KMS-11 (cell line): ENCODE measurements around the gene RNF26.

Source experiments
- H2AFZ ChIP-seq: fragments of 200-600 bp; sonication (generic); 2 replicates; pipeline ENCODE4 v1.6.1; 2016; ENCODE audit warnings: antibody characterized with exemption, mixed run types, low read depth
- H3K27ac ChIP-seq: fragments of 200-600 bp; sonication (generic); 2 replicates; pipeline ENCODE4 v1.6.1; 2016; ENCODE audit warnings: mild to moderate bottlenecking, mixed run types
- H3K27me3 ChIP-seq: fragments of 200-600 bp; sonication (generic); 2 replicates; pipeline ENCODE4 v1.6.1; 2017; ENCODE audit warnings: mild to moderate bottlenecking, low read depth, mixed run types, moderate library complexity; ENCODE audit not compliant: insufficient read depth
- H3K36me3 ChIP-seq: fragments of 200-600 bp; sonication (generic); 2 replicates; pipeline ENCODE4 v1.6.1; 2017; ENCODE audit warnings: mild to moderate bottlenecking, mixed run types; ENCODE audit not compliant: insufficient read depth
- H3K4me1 ChIP-seq: fragments of 200-600 bp; sonication (generic); 2 replicates; pipeline ENCODE4 v1.6.1; 2016; ENCODE audit warnings: mild to moderate bottlenecking, low read depth, mixed run types; ENCODE audit not compliant: poor library complexity, severe bottlenecking
- H3K4me2 ChIP-seq: fragments of 200-600 bp; sonication (generic); 2 replicates; pipeline ENCODE4 v1.7.0; 2016; ENCODE audit warnings: mild to moderate bottlenecking, mixed run types
- H3K4me3 ChIP-seq: fragments of 200-600 bp; sonication (generic); IDR thresholded peaks from 2 replicates; pipeline ENCODE4 v1.6.1; 2017; ENCODE audit warnings: low read depth, low read length, mixed read lengths; ENCODE audit not compliant: insufficient read depth
- H3K79me2 ChIP-seq: fragments of 200-600 bp; sonication (generic); 2 replicates; pipeline ENCODE4 v1.6.1; 2016; ENCODE audit warnings: low read depth, mixed run types; ENCODE audit not compliant: insufficient read depth
- H3K9ac ChIP-seq: fragments of 200-600 bp; sonication (generic); 2 replicates; pipeline ENCODE4 v1.6.1; 2016; ENCODE audit warnings: mild to moderate bottlenecking, mixed run types
- H4K20me1 ChIP-seq: fragments of 200-600 bp; sonication (generic); 2 replicates; pipeline ENCODE4 v1.6.1; 2016; ENCODE audit warnings: mild to moderate bottlenecking, mixed run types; ENCODE audit not compliant: insufficient read depth
- TF ChIP-seq, protein P1 (sequence below): fragments of 200-600 bp; sonication (generic); conservative IDR thresholded peaks from 2 replicates; pipeline ENCODE4 v1.6.1; 2017; ENCODE audit warnings: low read depth, mild to moderate bottlenecking, antibody characterized with exemption, low read length, moderate library complexity, mixed read lengths

The RNF26 gene

DNA sequence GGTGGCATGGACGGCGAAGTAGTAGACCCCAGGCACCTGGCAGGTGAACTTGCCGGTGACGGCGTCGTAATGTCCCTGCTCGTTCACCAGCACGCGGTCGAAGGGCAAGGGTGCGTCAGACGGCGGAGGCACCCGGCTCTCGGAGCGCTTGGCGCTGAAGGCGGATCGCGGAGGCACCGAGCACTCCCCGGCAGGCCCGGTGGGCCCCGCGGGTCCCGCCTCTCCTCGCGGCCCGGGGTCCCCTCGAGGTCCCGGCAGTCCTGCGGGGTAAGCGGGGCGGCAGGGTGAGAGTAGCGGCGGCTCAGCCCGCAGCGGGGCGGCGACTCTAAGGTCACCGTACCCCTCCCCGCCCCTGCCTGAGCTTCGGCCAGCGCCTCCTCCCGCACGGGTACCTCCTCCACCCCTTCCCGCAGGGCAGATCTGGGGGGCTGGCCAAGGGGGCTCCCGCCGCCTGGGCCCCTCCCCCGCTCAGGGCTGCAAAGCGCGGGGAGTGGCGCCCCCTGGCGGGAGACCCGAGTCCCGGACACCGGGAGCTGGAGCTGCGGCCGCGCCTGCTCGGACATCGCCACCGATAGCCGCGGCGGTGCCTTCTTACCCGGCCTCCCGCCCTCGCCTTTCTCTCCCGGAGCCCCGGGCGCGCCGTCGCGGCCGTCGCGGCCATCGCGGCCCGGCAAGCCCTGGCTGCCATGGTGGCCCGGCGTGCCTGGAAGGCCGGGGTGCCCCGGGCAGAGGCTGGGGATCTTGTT lies 5.4 kb downstream of the RNF26 start:
- Histone ChIP-seq H3K27me3 (no peaks in the 10 kb centered on the region; the same call in 1 of the 2 replicates), H4K20me1 (no peaks in the 10 kb centered on the region), H3K36me3 (no peaks in the 10 kb centered on the region), H3K9ac (no peak overlapping the region), H3K79me2 (peaks cover 5% of the 10 kb centered on the region; the same call in 1 of the 2 replicates), H3K27ac (no peak overlapping the region), H3K4me2 (no peak overlapping the region), H3K4me1 (no peaks in the 10 kb centered on the region), H2AFZ (no peak overlapping the region), H3K4me3 (no peak overlapping the region)
- TF ChIP-seq, protein P1, sequence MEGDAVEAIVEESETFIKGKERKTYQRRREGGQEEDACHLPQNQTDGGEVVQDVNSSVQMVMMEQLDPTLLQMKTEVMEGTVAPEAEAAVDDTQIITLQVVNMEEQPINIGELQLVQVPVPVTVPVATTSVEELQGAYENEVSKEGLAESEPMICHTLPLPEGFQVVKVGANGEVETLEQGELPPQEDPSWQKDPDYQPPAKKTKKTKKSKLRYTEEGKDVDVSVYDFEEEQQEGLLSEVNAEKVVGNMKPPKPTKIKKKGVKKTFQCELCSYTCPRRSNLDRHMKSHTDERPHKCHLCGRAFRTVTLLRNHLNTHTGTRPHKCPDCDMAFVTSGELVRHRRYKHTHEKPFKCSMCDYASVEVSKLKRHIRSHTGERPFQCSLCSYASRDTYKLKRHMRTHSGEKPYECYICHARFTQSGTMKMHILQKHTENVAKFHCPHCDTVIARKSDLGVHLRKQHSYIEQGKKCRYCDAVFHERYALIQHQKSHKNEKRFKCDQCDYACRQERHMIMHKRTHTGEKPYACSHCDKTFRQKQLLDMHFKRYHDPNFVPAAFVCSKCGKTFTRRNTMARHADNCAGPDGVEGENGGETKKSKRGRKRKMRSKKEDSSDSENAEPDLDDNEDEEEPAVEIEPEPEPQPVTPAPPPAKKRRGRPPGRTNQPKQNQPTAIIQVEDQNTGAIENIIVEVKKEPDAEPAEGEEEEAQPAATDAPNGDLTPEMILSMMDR = no peak

DNA sequence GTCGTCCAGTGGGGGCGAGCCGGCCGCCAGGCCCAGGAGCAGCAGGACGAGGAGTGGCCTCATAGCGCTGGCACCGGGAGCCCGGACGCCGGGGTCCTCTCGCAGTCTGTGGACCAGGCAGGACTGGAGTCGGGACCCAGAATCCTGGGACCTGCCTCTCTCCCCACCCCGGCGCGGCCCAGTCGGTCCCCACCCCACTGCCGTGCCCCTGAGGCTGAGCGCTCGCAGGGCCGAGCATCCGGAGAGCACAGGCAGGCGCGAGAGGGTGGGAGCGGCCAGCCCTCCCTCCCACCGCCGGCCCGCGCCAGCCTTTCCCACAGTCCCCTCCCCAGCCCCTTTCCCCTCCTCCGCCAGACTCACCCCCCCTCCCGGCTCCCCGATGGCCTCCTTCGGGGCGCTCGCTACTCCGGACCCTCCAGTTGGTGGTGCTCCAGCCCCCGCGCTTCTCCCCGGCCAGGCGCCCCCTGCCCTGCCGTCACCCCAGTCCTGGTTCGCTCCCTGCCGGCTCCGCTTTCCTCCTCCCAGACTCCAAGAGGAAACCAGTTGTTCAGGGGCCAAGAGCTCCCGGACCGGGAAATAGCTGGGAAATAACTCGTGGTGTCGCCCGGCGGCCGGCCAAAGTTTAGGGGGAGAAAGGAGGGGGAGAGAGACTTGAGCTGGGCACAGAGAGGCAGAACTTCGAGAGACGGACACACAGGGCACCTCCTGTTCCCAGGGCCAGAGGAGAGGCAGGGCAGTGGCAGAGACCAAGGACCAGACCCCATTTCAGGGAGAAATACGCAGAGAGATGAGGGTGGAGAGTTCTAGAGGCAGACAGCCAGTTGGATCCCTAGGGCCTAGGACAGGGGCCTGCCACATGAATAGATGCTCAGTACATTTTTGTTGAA lies 6.3 kb downstream of the RNF26 start, which contains the start of gene C1QTNF5:
Gene C1QTNF5 (minus strand): TSS at position 549 of the 887 bp plus-strand sequence. CDS start 486 bp downstream, at position 63.
- H3K27me3 ChIP-seq = no peaks in the 10 kb centered on the region; the same call in 1 of the 2 replicates
- TF ChIP-seq, protein P1 = no peak
- H3K9ac ChIP-seq = no peak within 1 kb of the TSS
- no peaks in the 10 kb centered on the region for H3K79me2 ChIP-seq
- no peaks in the 10 kb centered on the region for H4K20me1 ChIP-seq
- H3K4me1 ChIP-seq = no peaks in the 10 kb centered on the region
- no peak within 1 kb of the TSS for H2AFZ ChIP-seq
- no peaks in the 10 kb centered on the region for H3K36me3 ChIP-seq
- H3K4me3 ChIP-seq = no peak within 1 kb of the TSS
- no peak within 1 kb of the TSS for H3K27ac ChIP-seq
- no peak within 1 kb of the TSS for H3K4me2 ChIP-seq

DNA sequence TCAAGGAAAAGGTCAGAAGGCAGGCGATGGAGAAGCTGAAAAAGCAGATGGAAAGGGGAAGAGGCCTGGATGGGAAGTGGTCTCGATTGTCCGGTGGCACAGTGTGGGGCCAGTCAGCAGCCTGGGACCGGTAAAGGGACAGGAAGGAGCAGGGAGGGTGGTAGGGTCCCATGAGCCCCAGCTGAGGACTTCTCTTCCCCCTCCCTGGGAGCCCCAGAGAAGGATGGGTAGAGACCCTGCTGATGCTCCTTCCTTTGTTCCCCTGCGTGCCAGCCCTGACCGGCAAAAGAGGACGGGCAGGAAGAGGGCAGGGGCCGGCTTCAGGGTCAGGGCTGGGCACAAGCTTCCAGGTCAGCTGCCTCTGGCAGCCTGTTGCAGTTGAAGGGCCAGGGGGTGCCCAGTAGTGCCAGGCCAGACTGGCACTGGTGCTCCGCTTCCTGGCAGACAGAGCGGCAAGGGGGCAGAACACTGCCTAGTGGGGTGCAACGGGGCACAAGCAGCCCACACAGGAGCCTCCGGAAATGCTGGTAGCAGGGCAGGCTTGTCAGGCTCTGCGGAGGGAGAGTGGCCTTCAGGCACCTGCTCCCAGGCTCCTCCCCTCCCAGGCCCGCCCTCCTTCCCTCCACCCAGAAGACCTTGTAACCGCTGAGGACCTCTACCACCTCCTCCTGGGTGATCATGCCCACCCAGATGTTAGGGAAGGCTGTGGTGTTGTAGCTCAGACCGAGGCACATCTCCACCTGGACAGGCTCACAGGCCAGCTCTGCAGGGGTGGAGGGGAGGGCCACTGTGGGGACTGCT lies 7.1 kb downstream of the RNF26 start:
- TF ChIP-seq, protein P1 = no peak
- Histone ChIP-seq H3K36me3 (no peaks in the 10 kb centered on the region), H3K9ac (no peak overlapping the region), H3K27ac (no peak overlapping the region), H3K4me1 (no peaks in the 10 kb centered on the region), H3K4me2 (no peak overlapping the region), H2AFZ (no peak overlapping the region), H3K4me3 (no peak overlapping the region), H3K79me2 (no peaks in the 10 kb centered on the region), H4K20me1 (no peaks in the 10 kb centered on the region), H3K27me3 (peaks cover 3% of the 10 kb centered on the region; the same call in 1 of the 2 replicates)

DNA sequence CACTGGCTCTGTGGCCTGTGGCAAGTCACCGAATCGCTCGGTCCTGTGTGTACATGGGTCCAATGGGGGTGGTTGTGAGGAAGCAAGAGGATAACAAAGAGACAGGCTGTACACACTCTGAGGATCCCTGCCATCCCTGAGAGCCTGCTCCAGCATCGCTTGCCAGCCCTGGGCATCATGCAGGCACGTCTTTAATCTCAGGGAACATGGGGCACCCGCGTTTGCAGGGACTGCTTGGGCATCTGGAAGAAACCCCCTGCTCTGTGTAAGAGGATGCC lies 7.6 kb downstream of the RNF26 start:
- no peak overlapping the region for H3K27ac ChIP-seq
- H3K9ac ChIP-seq = no peak overlapping the region
- H3K36me3 ChIP-seq = no peaks in the 10 kb centered on the region
- no peaks in the 10 kb centered on the region for H3K79me2 ChIP-seq
- H3K4me1 ChIP-seq = no peaks in the 10 kb centered on the region
- H3K4me3 ChIP-seq = no peak overlapping the region
- peaks cover 4% of the 10 kb centered on the region; the same call in 1 of the 2 replicates for H3K27me3 ChIP-seq
- H2AFZ ChIP-seq = no peak overlapping the region
- H4K20me1 ChIP-seq = no peaks in the 10 kb centered on the region
- TF ChIP-seq, protein P1 = no peak
- no peak overlapping the region for H3K4me2 ChIP-seq
